H1 (cell line): Measurements from ENCODE around the gene FSD1. TPM values are rescaled to one million over a fixed set of nuclear protein-coding genes. Genes with fewer than 3 reads are reported as not detected.

Experiments used
- CHD7 ChIP-seq: fragments of 300-600 bp; sonication (generic); IDR thresholded peaks from 2 replicates; pipeline ENCODE4 v1.7.1; 2012; ENCODE audit warnings: low read length, moderate library complexity, mild to moderate bottlenecking, inconsistent platforms; ENCODE audit not compliant: insufficient replicate concordance
- FOSL1 ChIP-seq: IDR thresholded peaks from 2 replicates; pipeline ENCODE4 v1.6.1; 2011; ENCODE audit warnings: mild to moderate bottlenecking, low read depth, low read length, moderate library complexity; ENCODE audit not compliant: insufficient read depth
- KDM4A ChIP-seq: IDR thresholded peaks from one replicate; pipeline ENCODE4 v1.7.1; 2012; ENCODE audit warnings: low read depth, mild to moderate bottlenecking, moderate library complexity, low read length, inconsistent platforms; ENCODE audit not compliant: severe bottlenecking
- RBBP5 ChIP-seq: IDR thresholded peaks from 2 replicates; pipeline ENCODE4 v1.7.1; 2012; ENCODE audit warnings: low read depth, mild to moderate bottlenecking, inconsistent platforms, low read length, moderate library complexity, borderline replicate concordance
- RFX5 ChIP-seq: IDR thresholded peaks from 2 replicates; pipeline ENCODE4 v1.6.1; 2011; ENCODE audit warnings: low read depth, low read length, improper control_type of control experiment, borderline replicate concordance
- SIX5 ChIP-seq: IDR thresholded peaks from 2 replicates; pipeline ENCODE4 v1.6.1; 2011; ENCODE audit warnings: mild to moderate bottlenecking, low read depth, low read length
- SP1 ChIP-seq: IDR thresholded peaks from 2 replicates; pipeline ENCODE4 v1.6.1; 2011; ENCODE audit warnings: low read depth, low read length
- polyA plus RNA-seq, 7 experiments: library from polyadenylated mRNA; depleted of rRNA in 3 of 7; stranded (reverse) in 5 of 7; unstranded in 2 of 7; fragments of >200 nt in 5 of 7; fragments of 200-250 nt in 2 of 7; gene quantifications; 1 replicate in 5 of 7; 2 replicates in 1 of 7; 4 replicates in 1 of 7; pipeline versions ENCODE4 v1.2.1 to v1.2.3, GENCODE V29; 2011 to 2013; ENCODE audit warnings: missing spikeins in 2 of 7, mixed read lengths in 2 of 7
- total RNA-seq: library from RNA; stranded (reverse); fragmentation: NEBNext Ultra II Directional; extraction: Animal tissue kit (Norgen Biotek cat#: 25700); gene quantifications from 2 replicates; pipeline ENCODE4 v1.2.1, GENCODE V29; 2021
- TF ChIP-seq, protein P1 (sequence below): IDR thresholded peaks from 2 replicates; pipeline ENCODE4 v1.6.1; 2012; ENCODE audit warnings: low read length, inconsistent platforms

Gene FSD1
- total and polyA plus RNA-seq, 2 of the 8 experiments (the other 6 are each of a cell fraction or from before 2014, with no cell fraction given): 58.8 to 181 TPM

GRCh38 chr19:4298810-4299550 lies 5.4 kb upstream of the FSD1 start (continued):
- TF ChIP-seq, protein P1, sequence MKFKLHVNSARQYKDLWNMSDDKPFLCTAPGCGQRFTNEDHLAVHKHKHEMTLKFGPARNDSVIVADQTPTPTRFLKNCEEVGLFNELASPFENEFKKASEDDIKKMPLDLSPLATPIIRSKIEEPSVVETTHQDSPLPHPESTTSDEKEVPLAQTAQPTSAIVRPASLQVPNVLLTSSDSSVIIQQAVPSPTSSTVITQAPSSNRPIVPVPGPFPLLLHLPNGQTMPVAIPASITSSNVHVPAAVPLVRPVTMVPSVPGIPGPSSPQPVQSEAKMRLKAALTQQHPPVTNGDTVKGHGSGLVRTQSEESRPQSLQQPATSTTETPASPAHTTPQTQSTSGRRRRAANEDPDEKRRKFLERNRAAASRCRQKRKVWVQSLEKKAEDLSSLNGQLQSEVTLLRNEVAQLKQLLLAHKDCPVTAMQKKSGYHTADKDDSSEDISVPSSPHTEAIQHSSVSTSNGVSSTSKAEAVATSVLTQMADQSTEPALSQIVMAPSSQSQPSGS: no peak
- TF ChIP-seq SP1 (no peak), SIX5 (no peak), FOSL1 (no peak), KDM4A (no peak), RBBP5 (no peak), CHD7 (no peak), RFX5 (no peak)
